Heart left ventricle (tissue), 16 donors: ENCODE data around the gene MRFAP1. TPM values are rescaled to one million over a fixed set of nuclear protein-coding genes. Genes with fewer than 3 reads are reported as not detected.
A peak's percentile ranks its signal among the peaks of the same experiment; 100 is the strongest.

Source experiments
- ATAC-seq, 4 donors: fragments of 200-7000 bp; cut with Tn5 transposase; one replicate each; pipeline ENCODE4 v1.9.1; 2020 to 2022; ENCODE audit warnings: moderate library complexity in 4 of 4, mild to moderate bottlenecking in 3 of 4, moderate number of reproducible peaks in 1 of 4
- DNase-seq, 5 donors: peaks; one replicate each; pipeline ENCODE4 v3.0.0-alpha.2; 2020
- H3K27ac ChIP-seq, 12 donors: fragments of 200-600 bp; sonication (generic) in 4 of 12; one replicate each; pipeline versions ENCODE4 v1.5.0 to v1.8.0; 2016 to 2022; ENCODE audit warnings: mild to moderate bottlenecking in 2 of 12
- H3K27me3 ChIP-seq, 9 donors: fragments of 200-600 bp; sonication (generic) in 2 of 9; one replicate each; pipeline versions ENCODE4 v1.5.1 to v1.8.0; 2016 to 2022; ENCODE audit warnings: mild to moderate bottlenecking in 3 of 9
- H3K36me3 ChIP-seq, 9 donors: fragments of 200-600 bp; sonication (generic) in 2 of 9; one replicate each; pipeline versions ENCODE4 v1.5.0 to v1.8.0; 2018 to 2022; ENCODE audit warnings: mild to moderate bottlenecking in 2 of 9
- H3K4me1 ChIP-seq, 12 donors: fragments of 200-600 bp; sonication (generic) in 4 of 12; one replicate each; pipeline versions ENCODE4 v1.5.0 to v1.8.0; 2016 to 2022; ENCODE audit warnings: mild to moderate bottlenecking in 3 of 12
- H3K4me3 ChIP-seq, 12 donors: fragments of 200-600 bp; sonication (generic) in 4 of 12; one replicate each; pipeline versions ENCODE4 v1.5.0 to v1.8.0; 2017 to 2022; ENCODE audit warnings: mild to moderate bottlenecking in 9 of 12, moderate library complexity in 4 of 12
- H3K9me3 ChIP-seq, 12 donors: fragments of 200-600 bp; sonication (generic) in 4 of 12; one replicate each; pipeline versions ENCODE4 v1.5.0 to v1.8.0; 2016 to 2022; ENCODE audit warnings: mild to moderate bottlenecking in 1 of 12
- CTCF ChIP-seq, 12 donors: fragments of 200-600 bp; sonication (generic) in 4 of 12; IDR thresholded peaks; one replicate each; pipeline versions ENCODE4 v1.5.0 to v1.8.0; 2018 to 2022; ENCODE audit warnings: antibody characterized with exemption in 12 of 12, mild to moderate bottlenecking in 5 of 12
- POLR2A ChIP-seq, 2 donors: fragments of 450-650 bp; IDR thresholded peaks; one replicate each; pipeline ENCODE4 v1.6.1; 2017; ENCODE audit warnings: antibody characterized with exemption in 2 of 2, mild to moderate bottlenecking in 2 of 2, moderate library complexity in 2 of 2
- WGBS, 4 donors: extraction: QIAGEN DNeasy Blood & Tissue Kit in 2 of 4; methylation state at CpG; one replicate each; pipeline versions ENCODE4 v1.1.5 to v1.1.7; 2013 to 2018; 5-methylcytosine and 5-hydroxymethylcytosine counted together
- intact Hi-C, 10 donors: fragments of 100-400 bp; cut with DNase I; formaldehyde crosslinking; loops; one replicate each; pipeline versions ENCODE4 v1.11.1 to v1.14.2; 2022
- polyA plus RNA-seq, 2 donors: library from polyadenylated mRNA; stranded (reverse); fragments of 200-250 nt; gene quantifications; one replicate each; pipeline ENCODE4 v1.2.3, GENCODE V29; 2013
- total RNA-seq, 9 donors: library from RNA; depleted of rRNA in 2 of 9; stranded (reverse); fragments of >200 nt in 2 of 9; fragmentation: NEBNext Ultra II Directional in 3 of 9; extraction: Animal tissue kit (Norgen Biotek cat#: 25700) in 3 of 9; gene quantifications; one replicate each; pipeline versions ENCODE4 v1.1.0 to v1.2.4, GENCODE V29; 2016 to 2023
- donor health status: ischemic (EF 13 %, LVEDD 7.1; RV severe dilation, severe dysfunction).
- donor health status: healthy with polysubstance abuse.
- donor health status: DM: no; HTN: yes; CAD: no.
- donor health status: DM: no; HTN: no; CAD: no.
- donor health status: ischemic (EF 25% LVEDD 6.9; RV normal size, moderate dysfunction).
- donor health status: ischemic (EF 25% LVEDD 5.7; RV mildly dilated, moderate dysfunction).
- donor health status: healthy.
- donor health status: DM: yes; HTN: yes; CAD: no.
- donor health status: ischemic (EF 35%, LVEDD 5.7; RV mildly dilated, moderate dysfunction).
- donor health status: nonischemic (EF 11% LVEDD 7.7; RV severe dilation, severe dysfunction).
- donor health status: DM: yes; HTN: yes; CAD: no.
- donor health status: PGD.
- donor health status: ischemic (EF 29% LVEDD 5.4; RV normal size, mild dysfunction).
- donor health status: nonischemic (EF 23%, LVEDD 6.1; RV moderate dilation, normal function).

The MRFAP1 gene
- total and polyA plus RNA-seq, 11 donors = 162 to 514 (median 239) TPM

GRCh38 chr4:6596948-6597347 lies 43.5 kb upstream of the MRFAP1 start:
- WGBS, 4 donors = 94 to 96% (median 95%) methylated on average over 16 to 17 of the region's 17 CpGs
- ATAC-seq (no peak), DNase-seq (no peak)
- Histone ChIP-seq H3K27me3 (no peaks in the 10 kb centered on the region), H3K4me1 (no peaks in the 10 kb centered on the region), H3K9me3 (no peaks in the 10 kb centered on the region), H3K27ac (no peak overlapping the region), H3K4me3 (no peak overlapping the region), H3K36me3 (peaks cover 0 to 69% (median 17%) of the 10 kb centered on the region in 9 donors)
- no peak for TF ChIP-seq POLR2A (IDR thresholded peaks at IDR 0.05)
- TF ChIP-seq CTCF (IDR thresholded peaks at IDR 0.05) = no peak
- intact Hi-C loops = no loop called here

- H3K4me1 ChIP-seq = no peaks in the 10 kb centered on the region
- DNase-seq (no peak), ATAC-seq (no peak)
- no peak overlapping the region for H3K27ac ChIP-seq
- intact Hi-C loops = no loop called here
- no peaks in the 10 kb centered on the region for H3K9me3 ChIP-seq
- H3K4me3 ChIP-seq = no peak overlapping the region
- peaks cover 0 to 77% (median 17%) of the 10 kb centered on the region in 9 donors for H3K36me3 ChIP-seq
- WGBS, 4 donors = 88 to 100% (median 93%) methylated on average over 4 to 10 of the region's 10 CpGs
- no peaks in the 10 kb centered on the region for H3K27me3 ChIP-seq
- TF ChIP-seq CTCF (IDR thresholded peaks at IDR 0.05) (no peak), POLR2A (IDR thresholded peaks at IDR 0.05) (no peak)
Observed at GRCh38 chr4:6598127-6598526, 42.4 kb upstream of the MRFAP1 start.

- Histone ChIP-seq H3K36me3 (peaks cover 0 to 77% (median 17%) of the 10 kb centered on the region in 9 donors), H3K27ac (no peak overlapping the region), H3K4me3 (no peak overlapping the region), H3K4me1 (no peaks in the 10 kb centered on the region), H3K27me3 (no peaks in the 10 kb centered on the region), H3K9me3 (no peaks in the 10 kb centered on the region)
- intact Hi-C loops = no loop called here
- 69 to 80% (median 75%) methylated on average over 13 of the region's 13 CpGs for WGBS, 4 donors
- TF ChIP-seq POLR2A (IDR thresholded peaks at IDR 0.05) = no peak
- ATAC-seq (peak in 1 of 4 donors; percentile 29), DNase-seq (no peak)
Observed at GRCh38 chr4:6598641-6599040, 41.8 kb upstream of the MRFAP1 start.

GRCh38 chr4:6601661-6602250 lies 38.7 kb upstream of the MRFAP1 start:
- ATAC-seq = no peak
- Histone ChIP-seq H3K4me3 (no peak overlapping the region), H3K36me3 (peaks cover 0 to 86% (median 20%) of the 10 kb centered on the region in 9 donors)

More at GRCh38 chr4:6601661-6602250, 38.7 kb upstream of the MRFAP1 start:
- intact Hi-C loops = no loop called here
- 89 to 91% (median 90%) methylated on average over 7 to 10 of the region's 10 CpGs for WGBS, 4 donors
- DNase-seq = no peak
- no peak overlapping the region for H3K27ac ChIP-seq
- no peaks in the 10 kb centered on the region for H3K27me3 ChIP-seq
- no peaks in the 10 kb centered on the region for H3K4me1 ChIP-seq
- no peak for TF ChIP-seq POLR2A (IDR thresholded peaks at IDR 0.05)
- TF ChIP-seq CTCF (IDR thresholded peaks at IDR 0.05) = no peak
- peaks cover 0 to 10% (median 5%) of the 10 kb centered on the region in 12 donors for H3K9me3 ChIP-seq
